ENCODE data around the gene FOXI2.
A peak's percentile ranks its signal among the peaks of the same experiment; 100 is the strongest.

The FOXI2 gene

DNA sequence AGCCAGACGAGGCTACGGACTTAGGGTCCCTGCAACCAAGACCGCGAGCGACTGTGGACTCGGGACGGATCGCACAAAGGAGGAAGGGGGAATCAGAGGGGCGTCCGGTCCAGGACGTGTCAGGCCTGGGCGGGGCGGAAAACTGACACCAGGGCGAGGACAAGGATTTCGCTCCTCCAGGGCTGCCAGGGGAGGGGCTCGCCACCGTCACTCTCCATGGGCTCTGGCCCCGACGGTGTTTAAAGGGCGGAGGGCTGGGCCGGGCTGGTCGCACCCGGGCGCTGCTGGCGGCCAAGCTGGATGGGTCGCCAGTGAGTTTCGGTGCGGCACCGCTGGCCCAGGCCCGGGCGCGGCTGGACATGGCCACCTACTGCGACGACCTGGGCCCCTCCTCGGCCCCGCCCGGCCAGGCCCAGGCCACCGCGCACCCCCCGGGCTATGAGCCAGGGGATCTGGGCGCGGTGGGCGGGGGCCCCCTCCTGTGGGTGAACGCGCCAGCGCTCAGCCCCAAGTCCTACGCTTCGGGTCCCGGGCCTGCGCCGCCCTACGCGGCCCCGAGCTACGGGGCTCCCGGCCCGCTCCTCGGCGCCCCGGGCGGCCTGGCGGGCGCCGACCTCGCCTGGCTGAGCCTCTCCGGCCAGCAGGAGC is at the start of gene FOXI2:
Gene FOXI2 (plus strand): TSS at position 271 of the 648 bp plus-strand sequence. CDS start 89 bp downstream, at position 360.
- no peak for DNase-seq (ENCODE audit: low read depth in 2 of 2)

DNA sequence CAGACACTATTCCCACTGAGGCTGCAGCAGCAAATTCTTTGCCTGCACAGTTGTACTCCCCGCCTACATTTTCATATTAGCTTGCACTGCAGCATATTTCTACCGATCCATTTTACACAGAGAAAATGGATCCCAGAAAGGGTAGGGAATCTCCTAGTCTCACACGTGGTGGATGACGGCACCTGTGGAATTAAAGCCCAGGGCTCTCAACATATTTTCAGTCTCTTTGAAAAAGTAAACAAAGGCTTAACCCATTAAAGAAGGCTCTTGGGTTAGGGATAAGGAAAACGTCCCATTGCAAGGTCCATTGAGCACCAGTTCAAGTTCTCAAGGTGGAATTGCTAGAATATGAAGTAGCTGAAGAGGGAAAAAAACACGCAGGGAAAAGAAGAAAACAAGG is 49.4 kb upstream of the FOXI2 start:
- DNase-seq (ENCODE audit: low read depth in 2 of 2), result no peak

DNA sequence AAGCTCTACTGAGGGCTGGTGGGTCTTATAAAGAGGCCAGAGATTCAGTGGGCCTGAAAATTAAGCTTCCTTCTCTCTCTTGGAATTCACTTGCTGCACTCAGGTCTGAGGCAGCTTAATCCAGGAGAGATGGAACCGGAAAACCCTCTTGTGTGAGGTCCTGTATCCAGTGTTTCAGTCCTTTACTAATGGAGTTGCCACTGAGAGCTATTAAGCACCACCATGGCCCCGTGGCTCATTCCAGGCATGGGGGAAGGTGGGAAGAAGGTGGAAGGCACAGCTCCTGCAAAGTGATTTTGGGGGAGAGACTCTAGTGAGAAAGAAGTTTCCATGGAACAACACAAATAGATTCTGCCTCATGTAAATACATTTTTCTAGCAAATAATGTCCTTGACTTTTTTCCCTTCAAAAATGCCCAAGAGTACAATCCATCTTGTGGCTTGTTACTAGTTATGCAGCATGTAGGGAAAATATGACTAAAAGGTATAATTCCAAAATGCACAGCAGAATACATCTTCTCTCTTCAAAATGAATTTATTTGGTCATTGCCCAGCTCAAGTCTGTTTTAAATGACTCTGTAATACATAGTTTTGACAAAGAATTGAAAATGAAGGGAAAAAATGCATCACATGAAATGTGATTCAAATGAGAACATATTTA is 46.7 kb upstream of the FOXI2 start:
- no peak for DNase-seq (ENCODE audit: low read depth in 2 of 2)

DNA sequence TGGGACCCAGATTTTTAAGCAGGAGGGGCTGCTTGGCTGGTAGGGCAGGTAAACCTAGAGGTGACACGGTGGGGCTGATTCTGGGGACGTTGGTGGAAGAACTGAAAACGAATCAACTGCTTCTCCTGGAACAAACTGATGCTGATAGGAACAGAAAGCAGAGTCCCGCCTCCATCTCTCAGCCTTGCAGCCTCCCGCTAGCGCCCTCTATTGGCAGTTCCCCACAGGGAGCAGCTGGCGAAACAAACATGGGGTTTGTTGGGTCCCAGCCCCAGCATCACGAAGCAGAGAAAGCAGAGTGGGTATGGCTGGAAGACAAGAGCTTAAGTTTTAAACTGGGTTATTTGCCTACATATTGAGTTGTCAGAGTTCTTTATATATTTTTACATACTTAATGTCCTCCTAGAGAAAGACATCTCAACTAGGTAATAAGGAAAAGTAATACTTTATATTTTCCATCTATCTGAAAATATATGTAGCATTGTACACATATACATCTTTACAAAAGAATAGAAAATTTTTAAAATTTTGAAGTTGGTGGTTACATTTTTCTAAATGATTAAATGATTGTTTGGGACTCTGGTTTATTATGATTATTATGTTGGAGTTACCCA is 42.3 kb upstream of the FOXI2 start:
- peak; percentile 3 to 32 for DNase-seq (ENCODE audit: low read depth in 2 of 2)

DNA sequence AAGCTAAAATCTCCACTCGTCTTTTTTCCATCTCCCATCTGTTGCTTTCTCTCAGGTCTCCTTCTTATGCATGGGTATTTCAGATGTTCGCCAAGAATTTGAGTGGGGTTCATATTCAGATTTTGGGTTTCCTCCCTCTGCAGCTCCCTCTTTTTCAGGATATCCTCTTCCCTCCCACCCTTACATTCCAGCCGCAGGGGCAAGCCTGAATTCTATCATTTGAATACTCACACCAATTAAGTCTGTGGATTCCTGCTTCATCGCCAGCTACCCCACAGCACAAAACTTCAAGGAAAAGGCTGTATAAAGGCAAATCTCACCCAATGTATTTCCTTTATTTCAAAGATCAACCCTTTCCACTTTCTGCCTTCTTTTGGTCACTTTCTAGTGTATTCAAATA is 41.6 kb upstream of the FOXI2 start:
- DNase-seq (ENCODE audit: low read depth in 2 of 2), result no peak

DNA sequence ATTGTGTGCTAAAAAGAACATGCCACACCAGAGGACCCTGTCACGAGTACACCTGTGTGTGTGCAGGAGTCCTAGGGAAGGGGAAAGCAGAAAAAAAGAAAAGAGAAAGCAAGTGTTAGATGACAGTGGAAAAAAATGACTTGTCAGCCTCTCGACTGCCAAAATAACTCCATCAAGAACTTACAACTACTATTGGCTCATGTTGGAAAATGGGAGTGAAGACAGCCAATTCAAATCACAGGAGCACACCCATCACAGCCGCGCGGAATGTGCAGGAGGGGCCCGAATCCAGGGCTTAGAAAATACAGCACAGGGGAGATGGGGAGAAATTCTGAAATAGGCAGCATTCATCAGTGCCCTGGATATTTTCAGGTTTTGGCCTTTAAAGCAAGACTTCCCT is 38.1 kb upstream of the FOXI2 start:
- no peak for DNase-seq (ENCODE audit: low read depth in 2 of 2)

DNA sequence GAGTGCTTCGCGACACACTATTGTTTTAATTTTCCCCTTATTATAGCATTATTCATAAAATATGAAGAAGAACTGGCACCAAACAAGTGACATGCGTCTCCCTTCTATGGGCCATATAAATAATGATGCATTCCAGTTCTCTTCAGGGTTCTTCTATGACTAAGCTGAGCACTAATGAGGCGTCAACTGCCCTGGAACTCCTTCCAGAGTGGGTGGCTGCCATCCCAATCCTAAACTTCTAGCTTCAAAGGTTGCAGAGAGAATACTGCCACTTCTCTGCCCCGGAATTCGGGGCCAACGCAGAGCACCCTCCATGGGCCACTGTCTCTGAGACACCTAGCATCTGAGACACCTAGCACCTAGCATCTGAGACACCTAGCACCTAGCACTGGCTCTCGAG is 37.7 kb upstream of the FOXI2 start:
- DNase-seq (ENCODE audit: low read depth in 2 of 2), result no peak

DNA sequence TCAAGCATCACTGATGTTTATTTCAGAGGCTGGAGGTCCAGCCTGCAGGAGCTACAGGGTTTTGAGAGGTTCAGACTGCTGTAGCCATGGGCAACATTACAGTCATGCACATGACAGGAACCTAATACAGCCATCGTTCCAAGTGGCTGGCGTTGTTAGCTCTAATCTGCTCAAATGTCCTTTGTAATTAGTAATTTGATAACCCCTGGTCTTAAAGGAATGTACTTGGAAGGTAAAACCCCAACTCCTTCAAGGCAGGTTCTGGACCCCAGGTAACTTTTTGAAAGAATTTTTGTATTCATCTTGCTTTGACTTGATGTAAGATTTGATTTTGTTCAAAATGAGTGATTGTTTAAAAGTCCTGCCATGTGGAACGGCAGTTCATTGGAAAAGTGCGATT is 34.7 kb upstream of the FOXI2 start:
- DNase-seq (ENCODE audit: low read depth in 2 of 2), result no peak

DNA sequence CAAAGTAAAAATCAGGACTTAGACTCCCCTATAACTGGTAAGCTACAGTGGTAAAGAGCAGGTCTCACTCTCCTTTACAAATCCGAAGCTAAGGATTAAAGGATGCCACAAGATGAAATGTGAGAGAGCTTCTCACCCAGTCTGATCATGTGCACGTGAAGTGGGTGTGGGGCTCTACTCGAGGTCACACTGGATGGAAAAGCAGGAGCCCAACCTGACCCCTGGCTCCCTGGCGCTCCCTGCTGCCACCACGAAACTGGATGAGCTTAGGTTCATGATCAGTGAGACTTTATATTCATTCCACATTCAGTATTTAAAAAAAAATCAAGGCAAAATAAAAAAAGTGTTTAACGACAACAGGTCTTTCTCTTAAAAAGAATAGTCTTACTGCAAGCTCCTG is 21.7 kb upstream of the FOXI2 start:
- DNase-seq (ENCODE audit: low read depth in 2 of 2), result no peak

DNA sequence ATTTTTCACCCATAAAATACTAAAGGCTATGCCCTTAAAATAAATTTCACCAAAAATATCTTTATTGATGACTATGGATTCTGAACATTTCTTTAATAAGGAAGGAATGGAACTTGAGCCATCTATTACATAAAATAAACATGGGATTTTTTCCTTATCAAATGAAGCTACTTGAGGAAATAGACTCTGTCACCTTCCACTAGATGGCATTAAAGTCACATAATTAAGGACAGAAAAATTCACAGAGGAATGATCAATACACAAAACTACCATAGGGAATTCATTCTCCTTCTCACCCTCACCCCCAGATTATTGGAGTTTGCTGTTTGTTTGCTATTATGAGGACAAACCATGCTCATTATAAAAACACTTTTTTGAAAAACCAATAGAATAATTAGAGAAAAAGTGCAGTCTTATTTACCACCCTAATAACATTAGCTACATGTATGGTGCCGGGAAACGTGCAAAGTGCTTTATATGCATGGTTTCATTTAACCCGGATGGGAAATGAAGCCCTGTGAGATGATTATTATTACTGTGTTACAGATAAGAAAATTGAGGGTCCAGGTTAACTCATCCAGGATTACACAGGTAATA is 21.1 kb upstream of the FOXI2 start:
- no peak for DNase-seq (ENCODE audit: low read depth in 2 of 2)

DNA sequence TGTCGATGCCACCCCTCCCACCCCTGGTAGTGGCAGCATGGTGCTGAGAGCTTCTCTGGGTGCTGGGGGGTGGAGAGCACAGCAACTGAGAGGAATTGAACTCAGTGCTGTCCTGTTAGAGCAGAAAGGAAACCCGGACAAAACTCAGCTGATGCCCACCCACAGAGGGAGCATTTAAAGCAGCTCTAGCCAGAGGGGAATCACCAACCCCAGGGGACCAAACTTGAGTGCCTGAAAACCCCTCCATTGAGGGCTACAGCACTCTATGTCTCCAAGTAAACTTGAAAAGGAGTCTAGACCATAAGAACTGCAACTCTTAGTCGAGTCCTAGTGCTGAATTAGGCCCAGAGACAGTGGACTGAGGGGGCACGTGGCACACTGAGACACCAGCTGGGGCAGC is 16.8 kb upstream of the FOXI2 start:
- DNase-seq (ENCODE audit: low read depth in 2 of 2), result no peak

DNA sequence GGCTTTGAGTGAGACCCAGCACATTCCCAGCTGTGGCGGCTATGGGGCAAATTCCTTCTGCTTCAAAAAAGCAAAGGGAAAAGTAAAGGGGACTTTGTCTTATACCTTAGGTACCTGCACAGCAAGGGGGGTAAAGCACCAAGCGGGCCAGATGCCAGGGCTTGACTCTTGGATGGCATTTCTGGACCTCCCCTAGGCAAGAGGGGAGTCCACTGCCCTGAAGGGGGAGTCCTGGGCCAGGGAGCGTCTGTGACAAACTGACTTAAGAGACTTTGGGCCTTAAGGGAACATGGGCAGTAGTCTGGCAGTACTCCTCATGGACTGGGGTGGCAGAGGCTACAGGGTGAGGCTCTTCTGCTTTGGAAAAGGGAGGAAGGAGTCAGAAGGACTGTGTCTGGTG is 16.1 kb upstream of the FOXI2 start:
- no peak for DNase-seq (ENCODE audit: low read depth in 2 of 2)

DNA sequence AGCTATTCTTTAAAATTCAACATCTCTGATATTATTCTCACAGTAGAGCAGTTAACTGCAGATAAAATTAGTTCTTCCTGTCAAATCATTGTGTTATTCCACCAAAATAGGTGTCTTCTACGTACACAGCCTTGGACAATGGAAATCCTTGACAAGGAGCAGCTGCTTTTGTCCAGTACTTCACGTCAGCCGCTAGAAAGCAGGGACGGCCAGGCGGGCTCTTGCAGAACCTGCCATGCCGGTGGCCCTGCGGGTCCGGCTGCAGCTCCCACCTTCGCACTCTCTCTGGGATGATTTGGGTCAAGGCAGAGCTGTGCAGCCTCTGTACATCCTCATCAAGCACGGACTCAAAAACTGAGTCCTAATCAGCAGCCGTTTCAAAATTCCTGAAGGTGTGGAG is 2.2 kb upstream of the FOXI2 start:
- no peak for DNase-seq (ENCODE audit: low read depth in 2 of 2)

DNA sequence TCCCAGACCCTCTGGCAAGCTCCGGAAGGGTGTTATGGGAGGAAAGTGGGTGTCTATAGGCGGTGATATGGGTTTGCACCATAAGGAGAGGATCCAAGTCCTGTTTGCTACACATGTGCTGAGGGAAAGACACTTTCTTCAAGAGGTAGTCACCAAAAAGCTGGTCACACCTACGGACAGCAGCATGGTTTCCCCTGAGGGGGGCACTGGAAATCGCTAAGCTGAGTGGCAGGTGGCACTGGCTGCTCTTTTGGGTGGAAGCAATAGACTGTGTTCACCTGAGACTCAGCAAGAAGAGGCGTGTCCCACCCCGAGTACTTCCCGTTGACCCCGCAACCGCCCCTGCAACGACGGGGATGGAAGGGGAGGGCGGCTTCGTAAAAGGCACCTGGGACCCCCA is 1.8 kb upstream of the FOXI2 start:
- DNase-seq (ENCODE audit: low read depth in 2 of 2), result no peak

DNA sequence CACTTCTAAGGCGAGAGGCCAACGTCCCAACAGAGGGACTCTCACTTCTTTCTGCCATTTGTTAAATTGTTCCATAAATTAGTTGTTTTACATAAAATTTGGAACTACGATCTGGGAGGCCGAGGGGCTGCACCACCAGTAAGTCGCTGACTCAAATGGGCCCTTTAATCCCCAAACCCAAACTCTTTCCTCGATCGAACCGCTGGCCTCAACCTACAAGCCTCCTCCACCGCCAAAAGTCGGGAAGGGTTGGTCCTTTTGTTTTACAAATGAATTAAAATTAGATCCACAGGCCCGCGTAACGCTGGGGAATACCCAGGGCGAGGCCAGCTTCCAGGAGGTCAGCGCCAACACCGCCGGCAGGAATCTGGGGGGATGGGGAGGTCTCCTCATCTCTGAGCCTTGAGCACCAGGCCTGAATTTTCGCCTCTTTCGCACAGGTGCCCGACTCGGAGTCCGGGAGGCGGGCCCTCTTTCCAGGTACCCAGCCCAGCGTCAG is 1.2 kb upstream of the FOXI2 start:
- DNase-seq (ENCODE audit: low read depth in 2 of 2), result no peak

DNA sequence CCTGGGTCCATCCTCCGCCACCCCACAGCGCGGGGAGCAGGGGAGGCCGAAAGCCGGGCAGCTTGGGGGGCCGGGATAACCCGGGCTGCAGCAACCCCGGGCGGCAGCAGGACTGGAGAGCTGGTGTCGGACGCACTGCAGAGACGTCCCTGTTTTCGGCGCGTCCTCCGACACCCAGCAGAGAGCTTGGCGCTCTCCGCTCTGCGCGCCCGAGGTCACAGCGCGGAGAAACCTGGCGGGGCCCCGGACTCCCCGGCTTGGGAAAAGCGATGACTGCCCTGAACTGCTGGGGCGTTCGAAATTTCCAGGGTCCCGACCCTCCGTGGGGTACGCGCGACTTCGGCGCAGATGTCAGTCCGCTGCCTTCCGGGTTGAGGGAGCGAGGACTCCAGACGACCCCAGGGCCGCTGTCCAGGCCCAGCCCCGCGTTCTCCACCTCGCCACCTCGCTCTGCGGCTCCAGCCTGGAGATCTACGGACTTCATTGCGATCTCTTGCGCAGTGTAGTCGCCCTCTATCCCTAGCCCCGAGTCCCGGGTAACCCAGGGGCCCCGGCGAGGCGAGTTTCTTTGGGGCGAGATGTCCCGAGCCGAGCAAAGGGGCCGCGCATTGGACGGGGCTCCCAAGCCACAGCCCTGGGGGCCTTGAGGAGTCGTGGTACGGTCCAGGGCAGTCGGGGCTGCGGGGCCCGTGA is 617 bp upstream of the FOXI2 start:
- DNase-seq (ENCODE audit: low read depth in 2 of 2), result no peak

DNA sequence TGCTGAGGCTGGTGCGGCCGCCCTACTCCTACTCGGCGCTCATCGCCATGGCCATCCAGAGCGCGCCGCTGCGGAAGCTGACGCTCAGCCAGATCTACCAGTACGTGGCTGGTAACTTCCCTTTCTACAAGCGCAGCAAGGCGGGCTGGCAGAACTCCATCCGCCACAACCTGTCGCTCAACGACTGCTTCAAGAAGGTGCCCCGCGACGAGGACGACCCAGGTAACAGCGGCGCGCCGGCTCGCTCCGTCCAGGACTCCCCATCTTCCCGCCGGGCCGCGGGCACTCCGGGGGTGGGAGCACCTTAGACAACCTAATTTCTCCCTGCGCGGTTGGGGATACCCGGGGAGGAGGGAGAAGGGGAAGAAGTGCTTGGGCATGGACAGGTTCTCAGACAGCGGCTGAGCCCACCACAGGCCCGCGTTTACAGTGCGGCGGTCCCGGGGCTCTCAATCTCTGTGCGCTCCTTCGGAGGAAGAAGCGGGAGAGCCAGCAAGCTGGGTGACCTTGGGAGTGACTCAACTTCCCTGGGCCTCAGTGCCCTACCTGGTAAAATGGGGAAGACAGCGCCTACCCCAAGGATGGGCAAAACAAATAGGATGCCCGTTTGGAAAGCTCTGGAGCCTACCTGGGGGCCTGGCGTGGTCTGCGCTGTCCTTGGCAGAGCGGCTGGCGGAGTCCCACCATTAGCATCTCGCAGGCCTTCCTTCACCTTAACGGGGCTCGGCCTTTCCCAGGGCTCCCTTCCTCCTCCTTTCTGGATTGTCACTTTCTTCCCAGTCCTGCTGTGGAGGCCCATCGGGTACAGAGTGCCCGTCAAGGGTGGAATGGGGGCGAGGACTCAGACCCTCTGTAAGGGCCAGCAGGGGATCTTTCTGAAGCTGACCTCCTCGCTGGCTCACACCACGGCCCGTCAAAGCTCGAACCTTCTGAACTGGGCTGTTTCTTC is 852 bp downstream of the FOXI2 start:
- DNase-seq (ENCODE audit: low read depth in 2 of 2), result no peak

DNA sequence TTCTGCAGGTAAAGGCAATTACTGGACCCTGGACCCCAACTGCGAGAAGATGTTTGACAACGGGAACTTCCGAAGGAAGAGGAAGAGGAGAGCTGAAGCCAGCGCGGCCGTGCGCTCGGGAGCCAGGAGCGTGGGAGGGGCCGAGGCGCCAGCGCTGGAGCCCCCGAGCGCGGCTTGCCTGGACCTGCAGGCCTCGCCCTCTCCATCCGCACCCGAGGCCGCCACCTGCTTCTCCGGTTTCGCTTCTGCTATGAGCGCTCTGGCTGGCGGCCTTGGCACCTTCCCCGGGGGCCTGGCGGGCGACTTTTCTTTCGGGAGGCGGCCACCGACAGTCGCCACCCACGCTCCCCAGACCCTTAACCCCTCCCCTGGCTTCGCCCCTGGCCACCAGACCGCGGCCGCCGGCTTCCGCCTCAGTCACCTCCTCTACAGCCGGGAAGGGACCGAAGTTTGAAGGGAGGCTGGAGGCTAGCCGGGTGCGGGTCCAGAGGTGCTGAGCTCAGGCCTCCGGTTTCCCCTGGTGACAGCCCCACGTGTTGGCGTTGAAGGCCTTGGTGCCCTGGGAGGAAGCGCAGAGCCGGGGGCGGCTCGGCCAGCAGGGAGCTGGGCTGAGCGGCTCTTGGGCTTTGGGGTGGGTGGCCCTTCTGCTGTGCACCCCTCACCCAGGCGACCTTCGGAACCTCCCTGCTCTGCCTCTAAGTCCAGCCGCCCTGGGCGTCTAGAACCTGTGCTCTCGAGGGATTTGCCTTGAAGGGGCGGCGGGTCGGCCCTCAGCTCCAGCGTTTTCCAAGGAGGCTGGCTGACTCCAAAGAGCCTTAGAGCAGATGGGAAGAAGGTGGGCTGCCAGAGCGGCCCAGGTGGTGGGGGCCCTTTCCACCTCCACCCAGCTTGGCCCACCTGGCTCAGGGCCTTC is 1.8 kb downstream of the FOXI2 start:
- no peak for DNase-seq (ENCODE audit: low read depth in 2 of 2)

DNA sequence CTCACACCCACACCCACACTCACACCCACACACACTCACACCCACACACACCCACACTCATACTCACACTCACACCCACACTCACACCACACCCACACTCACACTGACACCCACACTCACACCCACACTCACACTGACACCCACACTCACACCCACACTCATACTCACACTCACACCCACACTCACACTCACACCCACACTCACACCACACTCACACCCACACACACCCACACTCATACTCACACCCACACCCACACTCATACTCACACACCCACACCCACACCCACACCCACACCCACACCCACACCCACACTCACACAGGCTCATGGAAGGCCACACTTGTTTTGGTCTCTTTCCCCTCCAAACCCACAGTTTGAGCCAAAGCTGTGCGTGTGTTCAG is 2.9 kb downstream of the FOXI2 start:
- no peak for DNase-seq (ENCODE audit: low read depth in 2 of 2)

DNA sequence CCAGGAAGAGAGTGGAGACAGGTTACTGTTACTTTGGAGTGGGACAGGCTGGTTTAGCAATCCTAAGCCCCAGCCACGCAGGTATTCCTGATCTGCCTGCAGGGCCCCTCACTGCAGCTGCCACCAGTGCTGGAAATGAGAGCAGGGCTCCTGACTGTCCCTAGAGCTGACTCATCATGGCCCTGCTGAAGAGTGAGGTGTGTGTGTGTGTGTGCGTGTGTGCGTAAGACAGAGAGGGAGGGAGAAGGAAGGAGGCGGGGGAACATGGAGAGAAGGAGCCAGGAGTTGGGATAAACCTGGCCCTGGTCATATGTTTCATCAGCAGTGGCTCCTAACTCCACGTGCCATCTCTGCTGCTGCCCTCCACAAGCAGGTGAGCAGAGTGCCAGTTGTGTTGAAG is 3.6 kb downstream of the FOXI2 start:
- no peak for DNase-seq (ENCODE audit: low read depth in 2 of 2)

Data from activated CD4-positive, alpha-beta T cell treated with anti-CD3 and anti-CD28 coated beads for 24 hours (primary cell).